ENCODE results near the gene TCHHL1.

GRCh38 chr1:152109231-152109997 is 20.6 kb upstream of the TCHHL1 start:
- TF ChIP-seq POLR2A (IDR thresholded peaks at IDR 0.05) (no peak), CTCF (IDR thresholded peaks at IDR 0.05) (no peak), POLR2AphosphoS5 (IDR thresholded peaks at IDR 0.05) (no peak)
